ENCODE measurements around the gene TAOK3. TPM values are rescaled to one million over a fixed set of nuclear protein-coding genes. Genes with fewer than 3 reads are reported as not detected.

The TAOK3 gene
- total RNA-seq, 3 donors from 2014 or later: 43.5 to 57.8 (median 46.9) TPM

DNA sequence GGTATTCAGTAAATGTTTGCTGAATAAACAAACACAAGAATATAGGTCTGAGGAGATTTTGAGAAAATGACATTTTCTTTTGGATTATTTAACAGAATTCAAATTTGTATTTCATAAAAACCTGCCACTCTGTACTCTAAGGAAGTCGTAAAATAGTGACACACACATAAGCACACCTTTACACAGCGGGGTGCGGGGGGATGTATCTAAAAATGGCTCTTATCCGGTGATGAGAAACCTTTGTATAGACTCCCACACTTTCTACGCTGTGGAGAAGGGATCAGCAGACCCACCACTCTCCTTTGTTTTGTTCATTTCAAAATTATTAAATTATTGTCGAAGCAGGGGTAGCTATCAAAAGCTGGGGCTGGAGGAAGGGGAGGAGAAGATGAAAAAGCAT, 178.7 kb downstream of the TAOK3 start:
- Histone ChIP-seq H3K36me3 (no peaks in the 10 kb centered on the region), H3K4me3 (no peak overlapping the region), H3K27ac (no peak overlapping the region), H3K9me3 (no peaks in the 10 kb centered on the region), H3K4me1 (no peaks in the 10 kb centered on the region), H3K27me3 (no peaks in the 10 kb centered on the region)
- DNase-seq (ENCODE audit: low spot score in 2 of 2): no peak
- TF ChIP-seq, protein P1, sequence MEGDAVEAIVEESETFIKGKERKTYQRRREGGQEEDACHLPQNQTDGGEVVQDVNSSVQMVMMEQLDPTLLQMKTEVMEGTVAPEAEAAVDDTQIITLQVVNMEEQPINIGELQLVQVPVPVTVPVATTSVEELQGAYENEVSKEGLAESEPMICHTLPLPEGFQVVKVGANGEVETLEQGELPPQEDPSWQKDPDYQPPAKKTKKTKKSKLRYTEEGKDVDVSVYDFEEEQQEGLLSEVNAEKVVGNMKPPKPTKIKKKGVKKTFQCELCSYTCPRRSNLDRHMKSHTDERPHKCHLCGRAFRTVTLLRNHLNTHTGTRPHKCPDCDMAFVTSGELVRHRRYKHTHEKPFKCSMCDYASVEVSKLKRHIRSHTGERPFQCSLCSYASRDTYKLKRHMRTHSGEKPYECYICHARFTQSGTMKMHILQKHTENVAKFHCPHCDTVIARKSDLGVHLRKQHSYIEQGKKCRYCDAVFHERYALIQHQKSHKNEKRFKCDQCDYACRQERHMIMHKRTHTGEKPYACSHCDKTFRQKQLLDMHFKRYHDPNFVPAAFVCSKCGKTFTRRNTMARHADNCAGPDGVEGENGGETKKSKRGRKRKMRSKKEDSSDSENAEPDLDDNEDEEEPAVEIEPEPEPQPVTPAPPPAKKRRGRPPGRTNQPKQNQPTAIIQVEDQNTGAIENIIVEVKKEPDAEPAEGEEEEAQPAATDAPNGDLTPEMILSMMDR (IDR thresholded peaks at IDR 0.05): no peak
- TF ChIP-seq POLR2AphosphoS5 (IDR thresholded peaks at IDR 0.05) (no peak), POLR2A (IDR thresholded peaks at IDR 0.05) (no peak)
- intact Hi-C loops (cut with DNase I; ENCODE audit: low total_unique reads): no loop called here

DNA sequence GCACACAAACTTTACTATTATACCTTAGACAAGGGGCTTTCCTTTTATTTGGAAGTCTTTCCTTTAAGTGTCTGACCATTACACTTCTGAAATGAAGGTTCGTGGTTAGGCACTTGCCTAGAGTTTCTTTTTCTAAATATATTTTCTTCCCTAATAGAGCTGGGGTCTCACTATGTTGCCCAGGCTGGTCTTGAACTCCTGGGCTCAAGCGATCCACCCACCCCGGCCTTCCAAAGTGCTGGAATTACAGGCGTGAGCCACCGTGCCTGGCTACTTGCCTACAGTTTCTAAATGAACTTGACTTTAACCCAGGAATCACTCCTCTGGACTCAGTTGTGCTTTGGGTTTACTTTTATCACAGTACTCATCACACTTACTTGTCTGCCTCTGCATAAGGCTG, 179.2 kb downstream of the TAOK3 start:
- no peaks in the 10 kb centered on the region for H3K9me3 ChIP-seq
- no peaks in the 10 kb centered on the region for H3K4me1 ChIP-seq
- no peaks in the 10 kb centered on the region for H3K36me3 ChIP-seq
- intact Hi-C loops (cut with DNase I; ENCODE audit: low total_unique reads): no loop called here
- DNase-seq (ENCODE audit: low spot score in 2 of 2): no peak
- TF ChIP-seq POLR2AphosphoS5 (IDR thresholded peaks at IDR 0.05) (no peak), POLR2A (IDR thresholded peaks at IDR 0.05) (no peak)
- TF ChIP-seq, protein P1 (IDR thresholded peaks at IDR 0.05): no peak
- H3K27me3 ChIP-seq: no peaks in the 10 kb centered on the region
- H3K27ac ChIP-seq: no peak overlapping the region
- no peak overlapping the region for H3K4me3 ChIP-seq

GRCh38 chr12:118190266-118190665, 182.4 kb downstream of the TAOK3 start:
- H3K9me3 ChIP-seq: no peaks in the 10 kb centered on the region
- H3K4me3 ChIP-seq: peak overlapping the region; percentile 17 to 54 (median 44)
- no peak for DNase-seq (ENCODE audit: low spot score in 2 of 2)
- no peaks in the 10 kb centered on the region for H3K4me1 ChIP-seq
- H3K27me3 ChIP-seq: no peaks in the 10 kb centered on the region
- H3K36me3 ChIP-seq: no peaks in the 10 kb centered on the region
- intact Hi-C loops (cut with DNase I; ENCODE audit: low total_unique reads): no loop called here
- TF ChIP-seq POLR2A (IDR thresholded peaks at IDR 0.05) (no peak), POLR2AphosphoS5 (IDR thresholded peaks at IDR 0.05) (no peak)
- TF ChIP-seq, protein P1 (IDR thresholded peaks at IDR 0.05): no peak
- peak overlapping the region; percentile 67 to 81 for H3K27ac ChIP-seq

DNA sequence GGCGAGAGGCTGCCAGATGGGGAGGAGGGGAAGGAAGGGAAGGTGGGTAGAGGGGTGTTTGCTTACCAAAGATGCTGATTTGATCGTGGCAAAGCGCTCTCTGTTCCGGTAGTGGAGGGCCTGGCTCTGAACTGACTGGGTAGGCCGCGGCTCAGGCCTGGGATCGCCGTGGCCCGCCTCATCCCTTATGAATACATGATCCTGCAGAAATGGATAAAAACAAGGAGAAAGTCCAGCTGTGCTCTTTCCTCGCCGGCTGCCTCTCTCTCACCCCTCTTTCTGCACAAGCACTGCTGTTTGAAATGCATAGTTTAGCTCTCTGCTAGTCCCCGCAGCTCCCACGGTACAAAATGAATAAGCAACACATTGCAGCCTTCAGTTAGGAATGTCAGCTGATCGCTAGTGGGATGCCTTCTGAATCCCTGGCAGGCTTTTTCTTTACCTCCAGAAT, 182.9 kb downstream of the TAOK3 start:
- Histone ChIP-seq H3K9me3 (no peaks in the 10 kb centered on the region), H3K36me3 (no peaks in the 10 kb centered on the region), H3K4me3 (peak overlapping the region; percentile 23 to 54 (median 44)), H3K4me1 (no peaks in the 10 kb centered on the region), H3K27ac (peak overlapping the region; percentile 67 to 81), H3K27me3 (no peaks in the 10 kb centered on the region)
- no peak for TF ChIP-seq POLR2AphosphoS5 (IDR thresholded peaks at IDR 0.05)
- TF ChIP-seq, protein P1 (IDR thresholded peaks at IDR 0.05): no peak
- TF ChIP-seq POLR2A (IDR thresholded peaks at IDR 0.05): no peak
- intact Hi-C loops (cut with DNase I; ENCODE audit: low total_unique reads): no loop called here
- DNase-seq (ENCODE audit: low spot score in 2 of 2): no peak

DNA sequence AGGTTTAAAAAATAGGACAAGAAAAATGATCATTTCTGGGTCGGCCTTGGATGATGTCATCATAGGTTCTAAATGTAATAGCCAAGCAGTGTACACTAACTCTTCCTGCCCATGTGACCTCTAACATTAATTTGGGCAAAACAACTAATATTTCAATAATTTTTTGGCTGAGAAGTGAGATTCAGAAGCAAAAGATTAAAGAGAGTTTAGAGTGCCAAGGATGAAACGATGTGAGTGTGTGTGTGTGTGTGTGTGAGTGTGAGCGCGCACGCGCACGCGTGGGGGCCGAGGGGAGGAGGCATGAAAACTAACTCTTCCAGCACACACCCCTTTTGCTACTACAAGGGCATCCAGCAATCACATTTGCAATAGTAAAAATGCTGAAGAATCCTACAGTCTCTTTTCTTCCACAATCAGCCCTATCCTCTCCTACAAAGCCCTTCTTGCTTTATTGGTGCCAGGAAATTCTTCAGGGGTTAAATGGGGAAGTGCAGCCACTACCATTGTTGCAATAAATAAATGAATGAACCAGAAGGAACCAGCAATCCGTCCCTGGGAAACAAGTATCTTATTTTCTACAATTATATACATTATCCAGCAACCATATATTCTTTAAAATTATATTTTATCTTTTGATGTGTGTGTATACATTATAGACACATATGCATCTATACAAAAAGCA, 183.9 kb downstream of the TAOK3 start:
- Histone ChIP-seq H3K27ac (peak overlapping the region in 1 of 2 donors; percentile 4), H3K4me1 (no peaks in the 10 kb centered on the region), H3K27me3 (no peaks in the 10 kb centered on the region), H3K9me3 (no peaks in the 10 kb centered on the region), H3K4me3 (peak overlapping the region in 2 of 3 donors; percentile 39 to 44), H3K36me3 (no peaks in the 10 kb centered on the region)
- DNase-seq (ENCODE audit: low spot score in 2 of 2): no peak
- intact Hi-C loops (cut with DNase I; ENCODE audit: low total_unique reads): no loop called here
- TF ChIP-seq POLR2A (IDR thresholded peaks at IDR 0.05) (no peak), POLR2AphosphoS5 (IDR thresholded peaks at IDR 0.05) (no peak)

All from breast epithelium (tissue), 4 donors.